SK-N-SH (cell line): ENCODE results near the gene AANAT. TPM values are rescaled to one million over a fixed set of nuclear protein-coding genes. Genes with fewer than 3 reads are reported as not detected.

Experiments
- CTCF ChIA-PET: fragments of 300-600, 350-600 bp; formaldehyde crosslinking; extraction: SDS; loops from one replicate; lab custom pipeline; 2021; lab: Yijun Ruan, JAX
- POLR2A ChIA-PET: fragments of 350-600 bp; sonication (Branson Sonifier 250); formaldehyde crosslinking; extraction: SDS; loops from one replicate; lab custom pipeline; 2020; ENCODE audit warnings: antibody characterized with exemption, inconsistent platforms; lab: Yijun Ruan, JAX
- DNase-seq: peaks from one replicate; pipeline ENCODE4 v3.0.0; 2012
- H2AFZ ChIP-seq: fragments of 200-600 bp; sonication (generic); 2 replicates; pipeline ENCODE4 v1.8.1; 2016; ENCODE audit warnings: antibody characterized with exemption, mild to moderate bottlenecking, low read depth
- H3F3A ChIP-seq: fragments of 200-600 bp; sonication (generic); replicated peaks from 2 replicates; pipeline ENCODE3; 2016; ENCODE audit warnings: antibody characterized with exemption, mild to moderate bottlenecking; ENCODE audit not compliant: insufficient read depth
- H3K27ac ChIP-seq, 2 experiments: fragments of 200-500 bp in 1 of 2; fragments of 200-600 bp in 1 of 2; sonication (Bioruptor generic) in 1 of 2; sonication (generic), shearing (Covaris generic) in 1 of 2; 2 replicates each; pipeline versions ENCODE4 v1.5.1 to v1.6.1; 2014 to 2016; ENCODE audit warnings: low read depth in 2 of 2, inconsistent platforms in 1 of 2, low read length in 1 of 2, mild to moderate bottlenecking in 1 of 2, mixed read lengths in 1 of 2
- H3K27me3 ChIP-seq: fragments of 200-600 bp; sonication (generic), shearing (Covaris generic); 2 replicates; pipeline ENCODE4 v1.6.1; 2016; ENCODE audit warnings: mixed run types; ENCODE audit not compliant: insufficient read depth
- H3K36me3 ChIP-seq, 2 experiments: fragments of 200-500 bp in 1 of 2; fragments of 200-600 bp in 1 of 2; sonication (Bioruptor generic) in 1 of 2; sonication (generic) in 1 of 2; replicated peaks in 1 of 2; 2 replicates each; pipeline versions ENCODE3 to v1.5.1; 2014 to 2016; ENCODE audit warnings: low read length in 1 of 2, mild to moderate bottlenecking in 1 of 2; ENCODE audit not compliant: insufficient read depth in 2 of 2, control insufficient read depth in 1 of 2
- H3K4me1 ChIP-seq, 2 experiments: fragments of 200-500 bp in 1 of 2; fragments of 200-600 bp in 1 of 2; sonication (Bioruptor generic) in 1 of 2; sonication (generic), shearing (Covaris generic) in 1 of 2; 2 replicates each; pipeline versions ENCODE4 v1.5.1 to v1.6.1; 2014 to 2016; ENCODE audit warnings: low read depth in 1 of 2, low read length in 1 of 2, mixed run types in 1 of 2; ENCODE audit not compliant: insufficient read depth in 2 of 2, control insufficient read depth in 1 of 2
- H3K4me2 ChIP-seq: fragments of 200-600 bp; sonication (generic), shearing (Covaris generic); 2 replicates; pipeline ENCODE4 v1.6.1; 2017; ENCODE audit warnings: mixed run types
- H3K4me3 ChIP-seq, 2 experiments: fragments of 200-500 bp in 1 of 2; fragments of 200-600 bp in 1 of 2; sonication (Bioruptor generic) in 1 of 2; sonication (generic), shearing (Covaris generic) in 1 of 2; 2 replicates each; pipeline versions ENCODE4 v1.5.1 to v1.8.1; 2014 to 2016; ENCODE audit warnings: low read depth in 2 of 2, inconsistent platforms in 1 of 2, low read length in 1 of 2, mild to moderate bottlenecking in 1 of 2, mixed read lengths in 1 of 2, moderate library complexity in 1 of 2
- H3K79me2 ChIP-seq: fragments of 200-600 bp; sonication (generic); 2 replicates; pipeline ENCODE4 v1.8.1; 2017; ENCODE audit warnings: mild to moderate bottlenecking; ENCODE audit not compliant: insufficient read depth
- H3K9ac ChIP-seq: fragments of 200-600 bp; sonication (generic); 2 replicates; pipeline ENCODE4 v1.6.1; 2017; ENCODE audit warnings: mixed run types
- H3K9me2 ChIP-seq: fragments of 200-600 bp; sonication (generic); 2 replicates; pipeline ENCODE4 v1.6.1; 2017; ENCODE audit warnings: mixed run types
- H3K9me3 ChIP-seq: fragments of 200-600 bp; sonication (generic); 2 replicates; pipeline ENCODE4 v1.6.1; 2017; ENCODE audit warnings: mixed run types, mild to moderate bottlenecking, moderate library complexity
- H4K20me1 ChIP-seq: fragments of 200-600 bp; sonication (generic); 2 replicates; pipeline ENCODE4 v1.6.1; 2017; ENCODE audit warnings: mild to moderate bottlenecking, mixed run types; ENCODE audit not compliant: insufficient read depth
- EP300 ChIP-seq, 2 experiments: IDR thresholded peaks; 2 replicates each; pipeline versions ENCODE4 v1.4.0 to v1.6.1; 2012; ENCODE audit warnings: borderline replicate concordance in 1 of 2, low read depth in 1 of 2, low read length in 1 of 2
- FOXJ3 ChIP-seq: sonication (generic); formaldehyde crosslinking; IDR thresholded peaks from 2 replicates; pipeline ENCODE4 v1.5.1; 2020; ENCODE audit warnings: mild to moderate bottlenecking, missing genetic modification reagents
- GATA2 ChIP-seq: sonication (generic); formaldehyde crosslinking; IDR thresholded peaks from 2 replicates; pipeline ENCODE4 v1.5.0; 2020; ENCODE audit warnings: mild to moderate bottlenecking, missing genetic modification reagents
- IRF3 ChIP-seq: fragments of 150-350 bp; IDR thresholded peaks from 2 replicates; pipeline ENCODE4 v1.6.1; 2016; ENCODE audit warnings: mild to moderate bottlenecking, low read depth, low read length
- MXI1 ChIP-seq: IDR thresholded peaks from 2 replicates; pipeline ENCODE4 v1.6.1; 2012; ENCODE audit warnings: mild to moderate bottlenecking, low read depth, low read length, improper control_type of control experiment
- NFIC ChIP-seq: IDR thresholded peaks from 2 replicates; pipeline ENCODE4 v1.4.0; 2012; ENCODE audit warnings: borderline replicate concordance
- POLR2AphosphoS5 ChIP-seq: IDR thresholded peaks from 2 replicates; pipeline ENCODE4 v1.6.1; 2012; ENCODE audit warnings: low read depth, low read length
- RAD21 ChIP-seq: IDR thresholded peaks from 2 replicates; pipeline ENCODE4 v1.6.1; 2012; ENCODE audit warnings: mild to moderate bottlenecking, low read length
- RCOR1 ChIP-seq: fragments of 150-350 bp; IDR thresholded peaks from 2 replicates; pipeline ENCODE4 v1.6.1; 2017; ENCODE audit warnings: antibody characterized with exemption, low read length
- RXRA ChIP-seq: IDR thresholded peaks from 2 replicates; pipeline ENCODE4 v1.4.0; 2012; ENCODE audit warnings: low read depth, mild to moderate bottlenecking, borderline replicate concordance
- SMC3 ChIP-seq: IDR thresholded peaks from 2 replicates; pipeline ENCODE4 v1.6.1; 2012; ENCODE audit warnings: low read depth, low read length, improper control_type of control experiment
- TAF1 ChIP-seq: IDR thresholded peaks from 2 replicates; pipeline ENCODE4 v1.6.1; 2012; ENCODE audit warnings: low read depth, mild to moderate bottlenecking, low read length, moderate library complexity, borderline replicate concordance
- TCF12 ChIP-seq: IDR thresholded peaks from 2 replicates; pipeline ENCODE4 v1.4.0; 2012
- TEAD4 ChIP-seq: IDR thresholded peaks from 2 replicates; pipeline ENCODE4 v1.4.0; 2012; ENCODE audit warnings: mild to moderate bottlenecking, borderline replicate concordance; ENCODE audit not compliant: insufficient read depth
- USF1 ChIP-seq: IDR thresholded peaks from 2 replicates; pipeline ENCODE4 v1.4.0; 2012; ENCODE audit warnings: low read depth, borderline replicate concordance
- WGBS: methylation state at CpG from one replicate; pipeline ENCODE4 v1.1.6; 2017; ENCODE audit warnings: low lambda C conversion rate; 5-methylcytosine and 5-hydroxymethylcytosine counted together
- polyA plus RNA-seq, 3 experiments: library from polyadenylated mRNA; depleted of rRNA; stranded (reverse); fragments of >200 nt; gene quantifications; 2 replicates each; pipeline ENCODE4 v1.2.3, GENCODE V29; 2012
- TF ChIP-seq, protein P1 (sequence below): IDR thresholded peaks from 2 replicates; pipeline ENCODE4 v1.4.0; 2012; ENCODE audit warnings: low read depth, borderline replicate concordance
- TF ChIP-seq, protein P2 (sequence below): fragments of 200-600 bp; sonication (generic); IDR thresholded peaks from 2 replicates; pipeline ENCODE4 v1.6.1; 2017; ENCODE audit warnings: antibody characterized with exemption, mild to moderate bottlenecking, moderate library complexity
- TF ChIP-seq, protein P3 (sequence below): IDR thresholded peaks from 2 replicates; pipeline ENCODE4; 2012
- TF ChIP-seq, protein P4 (sequence below): IDR thresholded peaks from 2 replicates; pipeline ENCODE4 v1.4.0; 2012; ENCODE audit warnings: low read depth
- TF ChIP-seq, protein P5 (sequence below): fragments of 150-350 bp; IDR thresholded peaks from 2 replicates; pipeline ENCODE4 v1.6.1; 2017; ENCODE audit warnings: antibody characterized with exemption, low read length, low read depth, borderline replicate concordance

The AANAT gene
- polyA plus RNA-seq, 1 of the 3 experiments (the other 2 are of a cell fraction), result 0.26 TPM

DNA sequence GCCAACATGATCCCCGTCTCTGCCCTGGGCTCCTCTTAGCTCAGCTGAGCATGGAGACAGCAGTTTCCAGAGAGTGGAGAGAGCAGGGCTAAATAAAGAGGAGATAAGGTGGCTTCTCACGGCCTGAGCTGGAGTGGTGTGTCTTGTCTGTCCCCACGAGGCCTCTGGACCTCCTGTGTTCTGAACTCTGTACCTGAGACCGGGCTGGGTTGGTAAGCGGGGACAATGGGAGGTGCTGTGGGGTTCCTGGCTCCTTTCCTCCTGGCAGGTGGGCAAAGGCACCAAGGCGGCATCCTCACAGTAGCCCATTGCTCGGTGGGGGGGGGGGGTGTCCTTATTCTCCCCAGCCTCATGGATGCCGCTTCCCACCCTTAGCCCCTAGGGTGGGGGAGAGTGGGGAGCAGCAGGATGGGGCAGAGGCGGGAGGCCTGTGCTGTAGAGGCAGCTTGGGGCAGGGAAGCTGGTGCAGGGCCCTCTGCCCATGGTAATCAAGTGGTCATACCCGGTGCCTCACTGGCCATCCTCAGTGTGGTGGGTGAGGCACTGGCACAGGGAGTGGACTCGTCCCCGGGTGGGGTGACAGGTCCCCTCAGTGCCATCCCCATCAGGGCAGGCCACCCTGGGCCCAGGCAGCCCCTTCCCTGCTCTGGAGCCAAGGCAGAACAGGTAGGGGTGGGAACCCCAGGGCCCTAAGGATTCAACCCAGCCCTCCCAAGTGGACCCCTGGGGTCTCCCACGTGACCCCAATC is 2.8 kb downstream of the AANAT start:
- peaks cover 0 to 25% of the 10 kb centered on the region in 2 experiments for H3K36me3 ChIP-seq
- no peak for DNase-seq
- CTCF ChIA-PET, result interaction anchor here (2.1 to 56.8 kb wide), 3 partner anchors 5 to 53 kb away, joined by 5 to 1687 read pairs (median 1687); partner anchors contain the start of genes AANAT, RHBDF2 and UBE2O
- TF ChIP-seq FOXJ3 (no peak), NFIC (no peak), SMC3 (no peak), RAD21 (no peak), TCF12 (no peak), IRF3 (no peak), EP300 (IDR thresholded peaks at IDR 0.05; ENCODE audit: borderline replicate concordance in 1 of 2, low read depth in 1 of 2, low read length in 1 of 2) (no peak), TAF1 (no peak), RCOR1 (no peak), TEAD4 (no peak), POLR2AphosphoS5 (no peak), RXRA (no peak), USF1 (no peak), MXI1 (no peak), GATA2 (CRISPR knock-in tag) (no peak)
- TF ChIP-seq, protein P1, sequence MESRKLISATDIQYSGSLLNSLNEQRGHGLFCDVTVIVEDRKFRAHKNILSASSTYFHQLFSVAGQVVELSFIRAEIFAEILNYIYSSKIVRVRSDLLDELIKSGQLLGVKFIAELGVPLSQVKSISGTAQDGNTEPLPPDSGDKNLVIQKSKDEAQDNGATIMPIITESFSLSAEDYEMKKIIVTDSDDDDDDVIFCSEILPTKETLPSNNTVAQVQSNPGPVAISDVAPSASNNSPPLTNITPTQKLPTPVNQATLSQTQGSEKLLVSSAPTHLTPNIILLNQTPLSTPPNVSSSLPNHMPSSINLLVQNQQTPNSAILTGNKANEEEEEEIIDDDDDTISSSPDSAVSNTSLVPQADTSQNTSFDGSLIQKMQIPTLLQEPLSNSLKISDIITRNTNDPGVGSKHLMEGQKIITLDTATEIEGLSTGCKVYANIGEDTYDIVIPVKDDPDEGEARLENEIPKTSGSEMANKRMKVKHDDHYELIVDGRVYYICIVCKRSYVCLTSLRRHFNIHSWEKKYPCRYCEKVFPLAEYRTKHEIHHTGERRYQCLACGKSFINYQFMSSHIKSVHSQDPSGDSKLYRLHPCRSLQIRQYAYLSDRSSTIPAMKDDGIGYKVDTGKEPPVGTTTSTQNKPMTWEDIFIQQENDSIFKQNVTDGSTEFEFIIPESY, result no peak
- TF ChIP-seq, protein P2, sequence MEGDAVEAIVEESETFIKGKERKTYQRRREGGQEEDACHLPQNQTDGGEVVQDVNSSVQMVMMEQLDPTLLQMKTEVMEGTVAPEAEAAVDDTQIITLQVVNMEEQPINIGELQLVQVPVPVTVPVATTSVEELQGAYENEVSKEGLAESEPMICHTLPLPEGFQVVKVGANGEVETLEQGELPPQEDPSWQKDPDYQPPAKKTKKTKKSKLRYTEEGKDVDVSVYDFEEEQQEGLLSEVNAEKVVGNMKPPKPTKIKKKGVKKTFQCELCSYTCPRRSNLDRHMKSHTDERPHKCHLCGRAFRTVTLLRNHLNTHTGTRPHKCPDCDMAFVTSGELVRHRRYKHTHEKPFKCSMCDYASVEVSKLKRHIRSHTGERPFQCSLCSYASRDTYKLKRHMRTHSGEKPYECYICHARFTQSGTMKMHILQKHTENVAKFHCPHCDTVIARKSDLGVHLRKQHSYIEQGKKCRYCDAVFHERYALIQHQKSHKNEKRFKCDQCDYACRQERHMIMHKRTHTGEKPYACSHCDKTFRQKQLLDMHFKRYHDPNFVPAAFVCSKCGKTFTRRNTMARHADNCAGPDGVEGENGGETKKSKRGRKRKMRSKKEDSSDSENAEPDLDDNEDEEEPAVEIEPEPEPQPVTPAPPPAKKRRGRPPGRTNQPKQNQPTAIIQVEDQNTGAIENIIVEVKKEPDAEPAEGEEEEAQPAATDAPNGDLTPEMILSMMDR, result no peak
- TF ChIP-seq, protein P3, sequence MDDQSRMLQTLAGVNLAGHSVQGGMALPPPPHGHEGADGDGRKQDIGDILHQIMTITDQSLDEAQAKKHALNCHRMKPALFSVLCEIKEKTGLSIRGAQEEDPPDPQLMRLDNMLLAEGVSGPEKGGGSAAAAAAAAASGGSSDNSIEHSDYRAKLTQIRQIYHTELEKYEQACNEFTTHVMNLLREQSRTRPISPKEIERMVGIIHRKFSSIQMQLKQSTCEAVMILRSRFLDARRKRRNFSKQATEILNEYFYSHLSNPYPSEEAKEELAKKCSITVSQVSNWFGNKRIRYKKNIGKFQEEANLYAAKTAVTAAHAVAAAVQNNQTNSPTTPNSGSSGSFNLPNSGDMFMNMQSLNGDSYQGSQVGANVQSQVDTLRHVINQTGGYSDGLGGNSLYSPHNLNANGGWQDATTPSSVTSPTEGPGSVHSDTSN, result no peak
- TF ChIP-seq, protein P4, sequence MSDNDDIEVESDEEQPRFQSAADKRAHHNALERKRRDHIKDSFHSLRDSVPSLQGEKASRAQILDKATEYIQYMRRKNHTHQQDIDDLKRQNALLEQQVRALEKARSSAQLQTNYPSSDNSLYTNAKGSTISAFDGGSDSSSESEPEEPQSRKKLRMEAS, result no peak
- TF ChIP-seq, protein P5, sequence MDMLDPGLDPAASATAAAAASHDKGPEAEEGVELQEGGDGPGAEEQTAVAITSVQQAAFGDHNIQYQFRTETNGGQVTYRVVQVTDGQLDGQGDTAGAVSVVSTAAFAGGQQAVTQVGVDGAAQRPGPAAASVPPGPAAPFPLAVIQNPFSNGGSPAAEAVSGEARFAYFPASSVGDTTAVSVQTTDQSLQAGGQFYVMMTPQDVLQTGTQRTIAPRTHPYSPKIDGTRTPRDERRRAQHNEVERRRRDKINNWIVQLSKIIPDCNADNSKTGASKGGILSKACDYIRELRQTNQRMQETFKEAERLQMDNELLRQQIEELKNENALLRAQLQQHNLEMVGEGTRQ, result no peak
- H3K27ac ChIP-seq, result no peak overlapping the region
- no peaks in the 10 kb centered on the region for H4K20me1 ChIP-seq
- no peak overlapping the region for H3K4me3 ChIP-seq
- H3K79me2 ChIP-seq, result no peaks in the 10 kb centered on the region
- H3K27me3 ChIP-seq, result no peaks in the 10 kb centered on the region
- H3K9me3 ChIP-seq, result no peaks in the 10 kb centered on the region
- no peaks in the 10 kb centered on the region for H3F3A ChIP-seq
- POLR2A ChIA-PET, result no interaction called here
- H3K4me1 ChIP-seq, result no peaks in the 10 kb centered on the region; a peak in 1 of 4 replicates
- no peak overlapping the region for H3K9ac ChIP-seq
- WGBS, result 88% methylated on average over 10 of the region's 13 CpGs
- H3K4me2 ChIP-seq, result no peak overlapping the region
- H2AFZ ChIP-seq, result no peak overlapping the region
- H3K9me2 ChIP-seq, result no peaks in the 10 kb centered on the region
